Activated CD4-positive, alpha-beta T cell treated with anti-CD3 and anti-CD28 coated beads, Interleukin-2, amount 50 U/mL, for 1 hour (primary cell): ENCODE data around the gene SERPINE1.
A peak's percentile ranks its signal among the peaks of the same experiment; 100 is the strongest.

Source experiments
- DNase-seq: peaks from one replicate; pipeline ENCODE4 v3.0.0-alpha.2; 2020

Gene SERPINE1

GRCh38 chr7:101156866-101157589, 30.1 kb downstream of the SERPINE1 start:
- no peak for DNase-seq

GRCh38 chr7:101159696-101160674, 33.1 kb downstream of the SERPINE1 start:
- no peak for DNase-seq

GRCh38 chr7:101160910-101161309, 34.0 kb downstream of the SERPINE1 start:
- no peak for DNase-seq

GRCh38 chr7:101161692-101162471, 35.0 kb downstream of the SERPINE1 start:
- no peak for DNase-seq

GRCh38 chr7:101162551-101163278, 35.8 kb downstream of the SERPINE1 start:
- DNase-seq: no peak

GRCh38 chr7:101163279-101164070, 36.6 kb downstream of the SERPINE1 start:
- DNase-seq: no peak

GRCh38 chr7:101164071-101164840, 37.4 kb downstream of the SERPINE1 start:
- no peak for DNase-seq

GRCh38 chr7:101165075-101165957, 38.4 kb downstream of the SERPINE1 start, which contains the start of gene VGF:
Gene VGF (minus strand): TSS chr7:101165569. CDS start chr7:101164843, 726 bp downstream.
- DNase-seq: peak; percentile 92

- no peak for DNase-seq
Observed at GRCh38 chr7:101165958-101166647, 39.2 kb downstream of the SERPINE1 start.

GRCh38 chr7:101166648-101166908, 39.7 kb downstream of the SERPINE1 start:
- DNase-seq: no peak

- DNase-seq: no peak
Observed at GRCh38 chr7:101166909-101167644, 40.2 kb downstream of the SERPINE1 start.

- DNase-seq: no peak
Observed at GRCh38 chr7:101167645-101168411, 40.9 kb downstream of the SERPINE1 start.

GRCh38 chr7:101168412-101169049, 41.6 kb downstream of the SERPINE1 start:
- DNase-seq: no peak

- DNase-seq: no peak
Observed at GRCh38 chr7:101169110-101169837, 42.4 kb downstream of the SERPINE1 start.

GRCh38 chr7:101169838-101170551, 43.1 kb downstream of the SERPINE1 start:
- peak; percentile 80 for DNase-seq
